Measurements from ENCODE around the gene PRRT1.
A peak's percentile ranks its signal among the peaks of the same experiment; 100 is the strongest.

Gene PRRT1

DNA sequence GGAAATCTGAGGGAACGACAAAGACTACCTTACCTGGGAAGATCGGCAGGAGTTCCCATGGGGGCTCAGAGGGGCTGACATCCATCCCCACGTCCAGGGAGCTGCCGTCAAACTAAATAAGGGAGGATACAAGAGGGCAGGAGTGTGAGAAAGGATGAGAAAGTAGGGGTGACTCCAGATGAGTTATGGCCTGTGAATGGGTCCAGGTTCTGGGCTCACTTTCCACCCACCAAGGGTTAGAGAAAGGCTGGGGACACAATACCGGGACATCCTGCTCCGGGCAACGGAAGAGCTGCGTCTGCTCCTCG lies 24.4 kb downstream of the PRRT1 start:
- no peaks in the 10 kb centered on the region for H3K9me2 ChIP-seq (replicated peaks; ENCODE audit: insufficient read depth, low read length)
- no peaks in the 10 kb centered on the region for H3K27me3 ChIP-seq (ENCODE audit: low read length)
- peak overlapping the region; percentile 57; the same call in 1 of the 2 replicates for H3K27ac ChIP-seq (ENCODE audit: low read depth, low read length)

DNA sequence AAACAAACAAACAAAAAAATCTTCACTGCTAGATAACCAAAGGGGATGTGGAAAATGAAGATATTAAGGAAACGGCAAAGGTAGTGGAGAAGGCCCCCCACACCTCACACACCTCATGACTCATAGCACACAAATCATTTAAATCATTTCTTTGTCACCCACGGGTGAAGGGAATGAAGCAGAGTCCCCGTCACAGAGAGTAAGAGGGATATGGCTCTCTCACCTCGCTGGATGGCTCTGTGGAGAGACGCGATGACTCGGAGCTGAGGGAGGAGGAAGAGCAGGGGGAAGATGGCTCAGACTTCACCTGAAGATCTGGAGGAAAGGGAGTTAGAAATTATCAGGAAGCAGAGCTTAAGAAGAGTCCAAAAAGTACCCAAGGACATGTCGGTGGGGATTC lies 24.9 kb downstream of the PRRT1 start:
- Histone ChIP-seq H3K9me3 (ENCODE audit: insufficient read depth, low read length) (no peaks in the 10 kb centered on the region), H3F3A (ENCODE audit: insufficient read depth) (peaks cover 5% of the 10 kb centered on the region; the same call in 1 of the 2 replicates), H3K27ac (ENCODE audit: low read depth, low read length) (no peak overlapping the region), H3K9me2 (replicated peaks; ENCODE audit: insufficient read depth, low read length) (no peaks in the 10 kb centered on the region), H3K79me2 (ENCODE audit: insufficient read depth, low read length) (peaks cover 32% of the 10 kb centered on the region), H2AFZ (ENCODE audit: low read depth, low read length, severe bottlenecking) (no peak overlapping the region), H3K27me3 (ENCODE audit: low read length) (no peaks in the 10 kb centered on the region), H3K36me3 (ENCODE audit: low read length) (peaks cover 12% of the 10 kb centered on the region; the same call in 1 of the 2 replicates), H4K20me1 (ENCODE audit: low read depth, low read length) (no peaks in the 10 kb centered on the region), H3K9ac (ENCODE audit: low read length) (peak overlapping the region; percentile 78), H3K4me2 (ENCODE audit: low read depth, low read length, poor library complexity, severe bottlenecking) (peak overlapping the region; percentile 65), H3K4me3 (ENCODE audit: insufficient read depth, low read length, poor library complexity, severe bottlenecking) (peak overlapping the region; percentile 88)
- TF ChIP-seq, protein P1, sequence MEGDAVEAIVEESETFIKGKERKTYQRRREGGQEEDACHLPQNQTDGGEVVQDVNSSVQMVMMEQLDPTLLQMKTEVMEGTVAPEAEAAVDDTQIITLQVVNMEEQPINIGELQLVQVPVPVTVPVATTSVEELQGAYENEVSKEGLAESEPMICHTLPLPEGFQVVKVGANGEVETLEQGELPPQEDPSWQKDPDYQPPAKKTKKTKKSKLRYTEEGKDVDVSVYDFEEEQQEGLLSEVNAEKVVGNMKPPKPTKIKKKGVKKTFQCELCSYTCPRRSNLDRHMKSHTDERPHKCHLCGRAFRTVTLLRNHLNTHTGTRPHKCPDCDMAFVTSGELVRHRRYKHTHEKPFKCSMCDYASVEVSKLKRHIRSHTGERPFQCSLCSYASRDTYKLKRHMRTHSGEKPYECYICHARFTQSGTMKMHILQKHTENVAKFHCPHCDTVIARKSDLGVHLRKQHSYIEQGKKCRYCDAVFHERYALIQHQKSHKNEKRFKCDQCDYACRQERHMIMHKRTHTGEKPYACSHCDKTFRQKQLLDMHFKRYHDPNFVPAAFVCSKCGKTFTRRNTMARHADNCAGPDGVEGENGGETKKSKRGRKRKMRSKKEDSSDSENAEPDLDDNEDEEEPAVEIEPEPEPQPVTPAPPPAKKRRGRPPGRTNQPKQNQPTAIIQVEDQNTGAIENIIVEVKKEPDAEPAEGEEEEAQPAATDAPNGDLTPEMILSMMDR (IDR thresholded peaks at IDR 0.05; ENCODE audit: insufficient read depth, low read length, poor library complexity, severe bottlenecking): no peak
- no peak for TF ChIP-seq EZH2phosphoT487 (conservative IDR thresholded peaks at IDR 0.05; ENCODE audit: low read length)

More for the DNA sequence above, 24.4 kb downstream of the PRRT1 start:
- peak overlapping the region; percentile 78 for H3K9ac ChIP-seq (ENCODE audit: low read length)
- H3K4me3 ChIP-seq (ENCODE audit: insufficient read depth, low read length, poor library complexity, severe bottlenecking): peak overlapping the region; percentile 88
- H3K79me2 ChIP-seq (ENCODE audit: insufficient read depth, low read length): peaks cover 32% of the 10 kb centered on the region
- H2AFZ ChIP-seq (ENCODE audit: low read depth, low read length, severe bottlenecking): no peak overlapping the region
- peaks cover 8% of the 10 kb centered on the region; the same call in 1 of the 2 replicates for H3K36me3 ChIP-seq (ENCODE audit: low read length)
- no peaks in the 10 kb centered on the region for H3K9me3 ChIP-seq (ENCODE audit: insufficient read depth, low read length)
- TF ChIP-seq EZH2phosphoT487 (conservative IDR thresholded peaks at IDR 0.05; ENCODE audit: low read length): no peak
- TF ChIP-seq, protein P1 (IDR thresholded peaks at IDR 0.05; ENCODE audit: insufficient read depth, low read length, poor library complexity, severe bottlenecking): no peak
- peaks cover 9% of the 10 kb centered on the region; the same call in 1 of the 2 replicates for H3F3A ChIP-seq (ENCODE audit: insufficient read depth)
- no peaks in the 10 kb centered on the region for H4K20me1 ChIP-seq (ENCODE audit: low read depth, low read length)
- H3K4me2 ChIP-seq (ENCODE audit: low read depth, low read length, poor library complexity, severe bottlenecking): peak overlapping the region; percentile 65

DNA sequence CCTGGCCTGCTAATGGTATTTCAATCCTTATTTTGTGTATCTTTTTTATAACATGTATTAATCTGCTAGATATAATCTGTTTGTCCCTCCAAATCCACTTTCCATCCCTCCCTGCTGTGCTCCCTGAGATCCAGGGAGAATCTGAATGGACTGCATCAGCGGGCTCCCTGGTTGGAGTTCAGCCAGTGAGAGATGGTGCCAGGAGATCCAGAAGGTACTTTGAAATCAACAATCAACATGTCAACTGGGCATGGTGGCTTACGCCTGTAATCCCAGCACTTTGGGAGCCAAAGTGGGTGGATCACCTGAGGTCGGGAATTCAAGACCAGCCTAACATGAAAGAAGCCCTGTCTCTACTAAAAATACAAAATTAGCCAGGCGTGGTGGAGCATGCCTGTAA lies 28.1 kb downstream of the PRRT1 start:
- Histone ChIP-seq H3K4me2 (ENCODE audit: low read depth, low read length, poor library complexity, severe bottlenecking) (no peak overlapping the region), H3K9me3 (ENCODE audit: insufficient read depth, low read length) (no peaks in the 10 kb centered on the region), H3F3A (ENCODE audit: insufficient read depth) (no peaks in the 10 kb centered on the region), H3K4me3 (ENCODE audit: insufficient read depth, low read length, poor library complexity, severe bottlenecking) (no peak overlapping the region), H3K79me2 (ENCODE audit: insufficient read depth, low read length) (peaks cover 20% of the 10 kb centered on the region), H2AFZ (ENCODE audit: low read depth, low read length, severe bottlenecking) (no peak overlapping the region), H3K27ac (ENCODE audit: low read depth, low read length) (no peak overlapping the region), H3K36me3 (ENCODE audit: low read length) (peaks cover 12% of the 10 kb centered on the region; the same call in 1 of the 2 replicates), H4K20me1 (ENCODE audit: low read depth, low read length) (no peaks in the 10 kb centered on the region), H3K9ac (ENCODE audit: low read length) (no peak overlapping the region), H3K9me2 (replicated peaks; ENCODE audit: insufficient read depth, low read length) (no peaks in the 10 kb centered on the region), H3K27me3 (ENCODE audit: low read length) (no peaks in the 10 kb centered on the region)
- no peak for TF ChIP-seq EZH2phosphoT487 (conservative IDR thresholded peaks at IDR 0.05; ENCODE audit: low read length)
- TF ChIP-seq, protein P1 (IDR thresholded peaks at IDR 0.05; ENCODE audit: insufficient read depth, low read length, poor library complexity, severe bottlenecking): no peak

Data from SU-DHL-6 (cell line).